Activated T-helper 1 cell treated with anti-CD3 and anti-CD28 coated beads, Interleukin-2, amount 50 U/mL, for 16 hours (primary cell): ENCODE results near the gene DNAJC7.

Source experiments
- DNase-seq, 2 donors: peaks; one replicate each; pipeline ENCODE4 v3.0.0-alpha.2; 2020; ENCODE audit warnings: low read depth in 1 of 2, low spot score in 1 of 2

DNAJC7 gene

DNA sequence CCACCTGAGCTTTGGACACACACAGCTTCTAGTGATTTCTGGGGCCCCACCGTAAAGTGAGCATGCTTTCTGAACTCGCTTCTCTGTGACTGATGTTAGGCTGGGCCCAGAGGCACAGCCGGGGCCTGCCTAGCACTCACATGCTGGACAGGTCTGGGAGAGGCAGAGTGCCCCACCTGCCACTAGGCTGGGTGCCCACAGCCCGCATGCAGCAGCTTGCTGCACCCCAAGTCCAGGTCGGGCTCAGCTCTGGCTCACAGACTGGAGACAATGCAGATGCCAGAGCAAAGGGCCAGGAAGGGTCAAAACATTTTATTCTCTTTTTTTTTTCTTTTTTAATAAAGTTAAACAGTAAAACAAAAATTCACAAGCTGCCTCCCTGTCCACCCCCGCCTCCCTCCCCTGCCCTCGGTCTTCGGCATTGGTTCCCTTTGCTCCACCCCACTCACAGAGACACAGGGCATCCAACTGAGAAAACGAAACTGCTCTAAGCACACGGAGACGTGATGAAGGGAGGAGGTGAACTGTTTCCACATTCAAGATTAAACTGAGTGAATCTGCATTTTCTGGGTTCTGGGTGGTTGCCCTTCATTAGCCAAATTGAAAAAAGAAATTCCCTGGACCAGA is 41.0 kb downstream of the DNAJC7 start:
- DNase-seq = no peak

DNA sequence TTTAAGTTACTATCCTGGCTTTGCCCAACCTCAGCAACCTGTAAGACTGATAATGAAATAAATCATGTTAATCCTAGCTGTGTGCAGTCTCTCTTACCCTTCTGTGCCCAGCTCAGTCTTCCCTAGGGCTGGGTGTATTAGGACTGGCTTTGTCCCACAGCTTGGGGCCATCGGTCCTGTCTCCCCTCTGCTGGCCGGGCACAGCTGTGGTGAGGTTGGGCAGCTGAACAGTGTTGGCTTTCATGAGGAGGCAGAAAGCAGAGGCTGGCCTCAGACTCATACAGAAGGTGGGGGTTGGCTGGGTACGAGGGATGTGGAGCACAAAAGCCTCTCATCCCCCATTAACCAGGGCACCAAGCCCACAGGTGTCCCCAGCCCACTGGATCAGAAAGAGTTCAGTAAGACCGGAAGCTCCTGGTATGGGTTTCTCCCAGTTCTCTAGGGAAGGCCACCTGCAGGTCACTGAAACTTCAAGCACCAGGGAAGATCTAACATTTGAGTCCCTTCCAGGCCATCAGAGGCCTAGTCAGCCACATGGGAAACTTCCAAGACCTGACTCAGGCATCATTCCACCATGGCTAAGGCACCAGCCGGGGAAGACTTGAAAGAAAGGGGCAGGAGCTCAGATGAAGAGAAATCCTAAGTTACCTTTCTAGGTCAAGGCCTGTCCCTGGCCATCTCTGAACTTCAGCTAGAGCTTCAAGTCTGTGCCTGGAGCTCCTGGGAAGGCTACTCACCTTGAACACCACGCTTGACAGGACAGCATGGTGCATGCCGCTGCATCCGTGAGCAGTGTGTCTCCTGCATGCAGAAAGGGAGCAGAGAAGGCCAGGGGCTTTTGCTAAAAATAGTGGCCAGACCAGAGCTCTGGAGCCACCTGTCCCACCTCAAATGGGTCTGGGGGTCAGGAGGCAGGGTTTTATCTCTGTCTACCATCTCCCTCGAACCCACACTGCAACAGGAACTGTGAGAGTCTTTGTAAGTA is 41.8 kb downstream of the DNAJC7 start:
- no peak for DNase-seq

GRCh38 chr17:41974658-41975057 is 42.6 kb downstream of the DNAJC7 start:
- DNase-seq = no peak

- DNase-seq = no peak
Measured at GRCh38 chr17:41974031-41974430, 43.2 kb downstream of the DNAJC7 start.

GRCh38 chr17:41973408-41973811 is 43.8 kb downstream of the DNAJC7 start:
- no peak for DNase-seq

DNA sequence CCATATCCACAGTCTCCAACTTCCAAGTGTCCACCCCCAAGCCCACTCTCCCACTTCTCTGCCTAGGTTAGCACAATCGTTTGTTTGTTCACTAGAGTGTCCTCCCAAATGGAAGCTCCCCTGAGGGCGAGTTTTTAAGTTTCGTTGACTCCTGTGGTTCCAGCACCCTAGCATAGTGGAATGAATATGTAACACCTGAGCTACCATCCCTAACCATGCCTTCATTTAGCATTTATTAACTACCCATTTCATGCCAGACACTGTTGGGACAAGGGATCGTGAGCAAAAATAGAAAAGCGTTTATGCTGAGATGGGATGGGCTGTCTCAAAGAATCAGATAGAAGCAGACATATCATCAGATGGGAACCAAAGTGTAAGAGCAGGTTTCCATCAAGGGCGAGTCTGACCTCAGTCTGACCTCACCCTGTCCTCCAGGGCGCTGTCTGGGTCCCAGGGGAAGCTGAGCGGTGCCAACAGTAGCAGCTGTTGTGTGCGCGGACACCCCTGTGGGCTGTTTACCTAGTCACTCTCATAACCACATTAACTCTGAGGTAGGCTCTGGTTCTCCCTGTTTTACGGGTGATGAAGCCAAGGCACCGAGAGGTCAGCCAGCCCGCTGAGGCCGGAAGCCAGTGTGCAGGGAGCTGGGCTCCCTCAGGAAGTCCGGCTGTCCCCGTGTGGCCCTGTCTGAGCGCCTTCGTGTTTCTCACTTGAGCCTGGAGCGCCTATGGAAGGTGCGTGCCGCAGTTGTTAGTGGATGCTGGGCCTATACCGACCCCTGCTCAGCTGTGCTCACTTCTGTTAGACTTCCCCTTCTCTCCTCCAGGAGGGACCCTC is 44.5 kb downstream of the DNAJC7 start:
- no peak for DNase-seq

DNA sequence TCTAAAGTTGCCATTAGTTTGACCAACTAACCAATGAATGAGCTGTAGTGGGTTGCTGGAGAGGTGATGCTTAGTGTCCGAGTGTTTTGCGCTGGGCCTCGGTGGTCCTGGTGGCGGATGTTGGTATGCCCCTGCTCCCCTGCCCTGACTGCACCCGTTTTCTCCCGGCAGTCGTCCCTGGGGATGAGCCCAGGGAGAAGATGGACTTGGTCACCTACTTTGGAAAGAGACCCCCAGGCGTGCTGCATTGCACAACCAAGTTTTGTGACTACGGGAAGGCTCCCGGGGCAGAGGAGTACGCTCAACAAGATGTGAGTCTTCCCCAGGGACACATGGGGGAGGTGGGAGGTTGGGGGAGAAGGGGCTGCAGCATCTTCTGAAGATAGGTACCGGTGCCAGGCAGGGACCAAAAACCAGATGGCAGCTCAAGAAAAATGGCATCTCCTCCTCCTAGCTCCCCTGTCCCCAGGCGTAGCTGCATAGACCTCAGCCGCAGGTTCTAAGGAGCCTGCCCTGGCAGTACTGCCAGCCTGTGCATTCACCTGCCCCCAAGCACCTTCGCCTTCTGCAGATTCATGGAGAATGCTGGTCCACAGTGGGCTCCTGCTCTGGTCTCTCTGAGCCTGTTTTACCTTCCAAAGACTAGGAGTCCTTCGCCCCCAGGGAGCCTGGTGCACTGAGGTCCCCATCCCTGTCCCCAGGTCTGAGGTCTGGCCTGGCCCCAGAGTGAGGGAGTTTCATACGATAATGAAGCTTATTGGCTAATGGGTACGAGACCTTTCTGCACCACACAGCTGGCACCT is 45.3 kb downstream of the DNAJC7 start:
- DNase-seq = no peak

GRCh38 chr17:41970901-41971331 is 46.3 kb downstream of the DNAJC7 start:
- no peak for DNase-seq

GRCh38 chr17:41968676-41969075 is 48.6 kb downstream of the DNAJC7 start:
- no peak for DNase-seq

- no peak for DNase-seq
Measured at GRCh38 chr17:41967921-41968578, 49.2 kb downstream of the DNAJC7 start.

DNA sequence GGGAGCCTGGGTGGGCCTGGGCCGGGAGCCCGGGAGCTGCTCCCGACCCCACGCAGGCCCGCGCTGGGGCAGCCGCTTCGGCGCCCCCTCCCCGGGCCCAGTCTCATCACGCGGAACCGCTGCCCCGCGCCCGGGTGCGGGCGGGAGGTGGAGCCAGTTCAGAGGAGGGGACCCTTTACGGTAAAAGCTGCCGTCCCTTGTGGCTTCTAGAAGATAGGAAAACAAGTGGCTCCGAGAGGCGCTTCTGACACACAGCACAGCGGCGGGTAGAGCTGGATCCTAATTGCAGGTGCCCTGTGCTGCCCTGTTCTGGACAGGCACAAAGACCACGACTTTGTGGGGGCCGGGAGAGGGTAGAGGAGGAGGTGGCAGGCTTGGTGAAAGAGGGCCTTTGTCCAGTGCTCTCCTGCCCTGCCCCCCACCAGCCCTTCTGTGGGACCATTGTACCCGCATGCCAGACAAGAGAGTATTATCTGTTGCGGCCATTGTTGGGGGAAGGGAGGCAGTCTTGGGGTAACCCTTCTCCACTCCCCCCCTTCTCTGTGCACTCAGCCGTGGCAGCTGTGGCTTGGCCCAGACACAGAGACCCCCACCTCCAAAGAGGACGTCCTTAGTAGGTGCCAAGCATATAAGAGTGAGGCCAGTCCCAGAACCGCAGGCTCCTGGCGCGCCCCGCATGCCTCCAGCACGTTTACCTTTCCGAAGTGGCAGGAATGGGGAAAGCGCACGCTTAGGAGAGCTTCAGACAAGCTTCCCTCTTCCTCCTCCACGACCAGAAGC is 49.9 kb downstream of the DNAJC7 start:
- peak in 1 of 2 donors; percentile 17 for DNase-seq

- DNase-seq = peak; percentile 81 to 87
Measured at GRCh38 chr17:41966463-41967140, 50.6 kb downstream of the DNAJC7 start, which contains the start of gene CNP. TSS of gene CNP (plus strand) at chr17:41966795. CDS start at chr17:41966885, 90 bp downstream.

DNA sequence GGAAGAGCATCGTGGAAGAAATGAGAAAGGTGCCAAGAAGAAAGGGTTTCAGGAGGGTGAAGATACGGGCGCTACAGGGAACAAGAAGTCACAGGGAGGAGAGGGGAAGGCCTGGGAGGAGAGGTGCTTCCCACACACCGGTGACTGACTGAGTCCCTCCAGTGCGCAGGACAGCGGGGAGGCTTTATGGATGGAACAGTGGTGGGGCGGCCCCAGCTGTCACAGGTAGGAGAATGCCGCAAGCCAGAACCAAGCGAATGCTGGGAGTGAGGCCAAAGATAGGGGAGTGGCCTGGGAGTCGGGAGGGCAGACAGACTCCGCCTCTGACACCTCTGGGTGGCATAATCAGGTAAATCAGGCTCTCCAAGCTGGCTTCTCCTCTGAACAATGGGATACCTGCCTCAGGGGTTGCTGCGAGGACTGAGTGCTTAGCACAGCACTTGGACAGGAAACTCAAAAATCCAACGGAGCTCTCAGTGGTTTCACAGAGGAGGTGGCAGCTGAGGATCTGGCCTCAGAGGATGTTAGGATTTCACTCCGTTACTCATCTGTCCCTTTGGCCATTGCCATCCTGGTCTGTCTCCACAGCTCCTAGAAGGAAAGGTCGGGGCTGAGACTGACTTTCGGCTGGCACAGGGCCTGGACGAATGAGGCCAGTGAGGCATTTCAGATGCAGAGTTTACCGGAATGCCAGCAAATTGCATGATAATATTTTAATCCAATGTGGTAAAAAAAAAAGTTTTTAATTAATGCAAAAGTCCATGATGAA is 51.4 kb downstream of the DNAJC7 start:
- peak; percentile 39 to 41 for DNase-seq

GRCh38 chr17:41962768-41963434 is 54.3 kb downstream of the DNAJC7 start:
- peak; percentile 46 to 51 for DNase-seq

- DNase-seq = no peak
Measured at GRCh38 chr17:41962111-41962510, 55.1 kb downstream of the DNAJC7 start.

- DNase-seq = no peak
Measured at GRCh38 chr17:41959336-41960095, 57.7 kb downstream of the DNAJC7 start.

DNA sequence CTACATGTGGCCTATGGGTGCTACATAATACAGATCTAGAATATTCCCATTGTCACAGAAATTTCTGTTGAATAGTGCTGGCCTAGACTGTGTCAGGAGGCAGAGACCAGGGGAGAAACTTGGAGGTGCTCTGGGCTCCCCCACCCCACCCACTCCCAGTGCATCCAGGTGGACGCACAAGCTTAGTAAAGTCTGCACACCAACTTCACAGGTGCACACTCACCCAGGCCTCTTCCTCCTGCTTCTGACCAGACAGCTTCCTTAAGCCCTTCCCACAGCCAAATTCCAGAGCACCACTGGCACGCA is 58.3 kb downstream of the DNAJC7 start:
- DNase-seq = no peak
